Activated naive CD8-positive, alpha-beta T cell (primary cell): ENCODE results near the gene FAM186B.
A peak's percentile ranks its signal among the peaks of the same experiment; 100 is the strongest.

Experiments
- H3K27ac Mint-ChIP-seq: one replicate; pipeline ENCODE4 v1.8.0; 2021; ENCODE audit warnings: mixed read lengths
- H3K27me3 Mint-ChIP-seq: one replicate; pipeline ENCODE4 v1.8.0; 2021; ENCODE audit warnings: mixed read lengths
- H3K36me3 Mint-ChIP-seq: one replicate; pipeline ENCODE4 v1.8.0; 2021; ENCODE audit warnings: mixed read lengths
- H3K4me1 Mint-ChIP-seq: one replicate; pipeline ENCODE4 v1.8.0; 2021; ENCODE audit warnings: low read depth, mixed read lengths
- H3K4me3 Mint-ChIP-seq: one replicate; pipeline ENCODE4 v1.8.0; 2021; ENCODE audit warnings: mild to moderate bottlenecking, mixed read lengths
- H3K9me3 Mint-ChIP-seq: one replicate; pipeline ENCODE4 v1.8.0; 2021; ENCODE audit warnings: low read depth, mixed read lengths

The FAM186B gene

DNA sequence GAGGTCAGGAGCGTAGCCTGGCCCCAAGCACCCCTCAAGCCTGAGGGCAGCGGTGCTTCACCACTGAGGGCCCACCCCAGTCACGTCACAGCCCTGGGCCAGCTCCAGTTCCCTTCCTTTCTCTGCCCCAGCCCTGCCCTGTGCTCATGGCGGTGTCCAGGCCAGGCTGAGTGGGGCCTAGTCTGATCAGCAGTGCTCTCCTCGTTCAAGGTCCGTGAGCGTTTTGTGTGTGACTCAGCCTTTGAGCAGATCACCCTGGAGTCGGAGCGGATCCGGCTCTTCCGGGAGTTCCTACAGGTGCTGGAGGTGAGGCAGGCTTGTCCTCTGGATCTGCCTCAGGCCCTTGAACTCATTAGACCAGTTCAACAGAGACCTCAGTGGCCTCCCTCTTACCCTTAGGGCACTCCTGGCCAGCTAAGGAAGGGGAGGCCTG lies 36.9 kb upstream of the FAM186B start:
- Mint-ChIP-seq H3K27ac (no peak overlapping the region), H3K4me1 (peaks cover 32% of the 10 kb centered on the region), H3K4me3 (no peak overlapping the region), H3K9me3 (no peaks in the 10 kb centered on the region), H3K36me3 (no peaks in the 10 kb centered on the region), H3K27me3 (no peaks in the 10 kb centered on the region)

DNA sequence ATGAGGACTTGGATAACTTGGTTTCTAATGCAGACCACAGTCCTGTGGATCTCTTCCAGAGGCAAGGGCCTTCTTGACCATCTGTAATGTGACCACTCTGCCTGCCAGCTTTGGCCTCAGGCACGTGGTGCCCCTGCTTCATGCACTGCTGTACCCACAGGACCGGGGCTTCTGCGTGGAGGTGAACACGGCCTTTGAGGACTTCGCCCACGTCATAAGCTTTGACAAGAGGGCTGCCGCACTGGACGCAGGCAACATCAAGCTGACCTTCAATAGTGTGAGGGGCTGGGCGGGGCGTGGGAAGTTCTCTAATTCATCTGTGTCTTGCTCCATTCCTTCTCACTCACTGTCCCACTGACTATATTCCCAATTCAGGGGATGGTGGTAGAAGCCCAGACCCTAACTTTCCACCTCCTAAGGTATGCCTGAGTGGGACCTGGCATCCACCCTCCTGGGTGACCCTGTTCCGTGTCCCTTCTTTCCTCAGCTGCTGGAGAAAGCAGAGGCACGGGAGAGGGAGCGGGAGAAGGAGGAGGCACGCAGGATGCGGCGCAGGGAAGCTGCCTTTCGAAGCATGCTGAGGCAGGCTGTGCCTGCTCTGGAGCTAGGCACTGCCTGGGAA lies 36.4 kb upstream of the FAM186B start:
- Mint-ChIP-seq H3K4me3 (no peak overlapping the region), H3K27me3 (no peaks in the 10 kb centered on the region), H3K9me3 (no peaks in the 10 kb centered on the region), H3K36me3 (no peaks in the 10 kb centered on the region), H3K4me1 (peaks cover 37% of the 10 kb centered on the region), H3K27ac (peak overlapping the region; percentile 8)

DNA sequence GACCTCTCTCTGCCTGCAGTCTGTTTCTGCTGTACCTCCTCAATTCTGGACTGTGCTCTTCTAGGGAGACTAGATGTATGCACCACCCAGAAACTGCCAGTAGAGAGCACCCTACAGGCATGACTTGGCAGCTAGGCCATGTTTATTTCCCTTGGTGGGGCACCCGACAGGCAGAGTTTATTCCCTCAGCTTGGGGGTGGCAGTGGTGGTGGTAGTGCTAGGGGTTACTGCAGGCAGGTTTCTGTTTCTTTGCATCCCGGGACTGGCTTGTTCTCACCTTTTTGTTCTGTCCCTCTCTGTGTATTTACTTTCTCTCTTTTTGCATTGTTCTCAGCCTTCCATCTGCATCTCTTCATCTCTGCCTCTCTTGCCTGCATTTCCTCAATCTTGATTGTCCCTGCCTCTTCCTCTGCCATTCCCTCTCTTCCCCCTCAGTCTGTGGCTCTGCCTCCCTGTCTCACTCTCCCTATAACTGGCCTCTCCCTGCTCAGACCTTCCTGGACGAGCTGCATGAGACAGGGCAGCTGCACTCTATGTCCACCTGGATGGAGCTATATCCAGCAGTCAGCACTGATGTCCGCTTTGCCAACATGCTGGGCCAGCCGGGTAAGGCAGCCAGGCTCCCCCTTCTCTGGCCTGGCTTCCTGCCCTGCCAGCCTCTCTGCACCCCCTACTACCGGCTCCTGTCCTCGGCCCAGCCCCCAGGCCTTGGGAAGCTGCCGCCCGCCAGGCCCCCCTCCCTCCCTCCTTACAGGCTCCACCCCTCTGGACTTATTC lies 31.7 kb upstream of the FAM186B start:
- no peaks in the 10 kb centered on the region for H3K36me3 Mint-ChIP-seq
- H3K27ac Mint-ChIP-seq = peak overlapping the region; percentile 13
- H3K27me3 Mint-ChIP-seq = no peaks in the 10 kb centered on the region
- H3K9me3 Mint-ChIP-seq = no peaks in the 10 kb centered on the region
- H3K4me1 Mint-ChIP-seq = peaks cover 26% of the 10 kb centered on the region
- no peak overlapping the region for H3K4me3 Mint-ChIP-seq

DNA sequence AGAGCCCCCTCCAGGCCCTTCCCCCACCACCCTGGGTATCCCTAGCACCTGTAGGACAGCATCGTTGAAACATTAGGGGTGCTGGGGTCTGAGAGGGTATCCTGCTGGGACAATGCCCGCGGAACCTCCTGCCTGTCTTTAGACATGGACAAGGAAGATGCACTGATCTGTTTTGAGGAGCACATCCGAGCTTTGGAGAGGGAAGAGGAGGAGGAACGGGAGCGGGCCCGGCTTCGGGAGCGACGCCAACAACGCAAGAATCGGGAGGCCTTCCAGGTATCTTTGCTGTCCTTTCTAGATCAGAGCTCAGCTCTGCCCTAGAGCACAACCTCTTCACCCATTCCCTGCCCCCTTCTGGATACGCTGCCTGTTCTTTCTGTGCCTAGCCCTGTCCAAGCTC lies 31.1 kb upstream of the FAM186B start:
- H3K4me1 Mint-ChIP-seq = peaks cover 26% of the 10 kb centered on the region
- H3K4me3 Mint-ChIP-seq = no peak overlapping the region
- H3K27ac Mint-ChIP-seq = peak overlapping the region; percentile 19

DNA sequence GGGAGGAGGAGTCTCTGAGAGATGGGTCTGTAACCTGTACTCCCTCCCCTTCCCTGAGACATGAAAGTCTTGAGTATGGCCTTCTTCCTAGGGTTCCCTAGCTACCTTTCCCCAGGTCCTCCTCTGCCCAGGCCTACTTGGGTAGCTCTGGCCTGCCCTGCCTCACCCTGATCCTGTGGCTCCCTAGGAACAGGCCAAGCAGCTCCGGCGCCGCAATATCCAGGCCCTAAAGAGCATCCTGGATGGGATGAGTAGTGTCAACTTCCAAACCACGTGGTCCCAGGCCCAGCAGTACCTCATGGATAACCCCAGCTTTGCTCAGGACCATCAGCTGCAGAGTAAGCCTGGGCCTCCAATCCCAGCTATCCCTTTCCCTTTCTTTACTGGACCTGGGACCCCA lies 30.2 kb upstream of the FAM186B start:
- H3K27ac Mint-ChIP-seq = no peak overlapping the region
- no peak overlapping the region for H3K4me3 Mint-ChIP-seq
- H3K36me3 Mint-ChIP-seq = no peaks in the 10 kb centered on the region
- H3K27me3 Mint-ChIP-seq = no peaks in the 10 kb centered on the region
- H3K9me3 Mint-ChIP-seq = no peaks in the 10 kb centered on the region
- peaks cover 26% of the 10 kb centered on the region for H3K4me1 Mint-ChIP-seq

More for the DNA sequence above, 31.1 kb upstream of the FAM186B start:
- Mint-ChIP-seq H3K36me3 (no peaks in the 10 kb centered on the region), H3K27me3 (no peaks in the 10 kb centered on the region), H3K9me3 (no peaks in the 10 kb centered on the region)

DNA sequence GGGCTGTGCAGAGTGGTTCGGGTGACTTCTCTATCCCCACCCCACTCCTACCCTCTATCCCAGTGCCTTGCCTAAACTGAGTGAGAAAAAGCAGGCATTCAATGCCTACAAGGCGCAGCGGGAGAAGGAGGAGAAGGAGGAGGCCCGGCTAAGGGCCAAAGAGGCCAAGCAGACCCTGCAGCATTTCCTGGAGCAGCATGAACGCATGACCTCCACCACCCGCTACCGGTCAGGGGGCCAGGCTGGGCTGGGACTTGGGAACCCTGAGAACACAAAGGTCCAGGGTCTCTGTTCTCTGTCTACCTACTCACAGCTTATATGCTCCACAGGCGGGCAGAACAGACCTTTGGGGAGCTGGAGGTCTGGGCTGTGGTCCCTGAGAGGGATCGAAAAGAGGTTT lies 29.6 kb upstream of the FAM186B start:
- Mint-ChIP-seq H3K4me1 (peaks cover 26% of the 10 kb centered on the region), H3K9me3 (no peaks in the 10 kb centered on the region), H3K27ac (no peak overlapping the region), H3K27me3 (no peaks in the 10 kb centered on the region), H3K36me3 (no peaks in the 10 kb centered on the region), H3K4me3 (no peak overlapping the region)

DNA sequence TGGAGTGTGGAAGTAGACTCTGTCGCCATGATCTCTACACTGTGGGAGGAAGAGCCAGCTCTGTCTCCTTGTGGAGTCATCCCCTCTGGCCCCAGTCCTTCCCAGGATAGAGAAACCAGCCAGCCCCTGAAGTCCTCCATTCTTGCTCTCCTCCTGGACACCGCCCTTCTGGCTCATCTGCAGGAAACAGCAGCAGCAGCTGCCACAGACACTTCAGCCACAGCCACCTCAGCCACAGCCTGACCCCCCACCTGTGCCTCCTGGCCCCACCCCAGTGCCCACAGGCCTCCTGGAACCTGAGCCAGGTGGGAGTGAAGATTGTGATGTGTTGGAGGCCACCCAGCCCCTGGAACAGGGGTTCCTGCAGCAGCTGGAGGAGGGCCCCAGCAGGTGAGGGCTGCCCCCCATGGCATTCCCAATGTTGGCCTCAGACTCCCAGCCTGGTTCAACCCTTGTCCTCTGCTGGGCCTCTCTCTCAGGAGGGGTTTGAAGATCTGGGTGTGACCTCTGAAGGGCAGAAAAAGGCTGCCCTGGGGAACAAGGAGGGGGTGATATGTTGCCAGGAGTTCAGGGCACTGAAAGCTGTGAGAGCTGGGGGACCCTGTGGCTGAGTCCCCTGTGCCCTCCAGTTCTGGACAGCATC lies 28.4 kb upstream of the FAM186B start:
- no peaks in the 10 kb centered on the region for H3K9me3 Mint-ChIP-seq
- H3K4me1 Mint-ChIP-seq = peaks cover 18% of the 10 kb centered on the region
- no peaks in the 10 kb centered on the region for H3K27me3 Mint-ChIP-seq
- no peak overlapping the region for H3K27ac Mint-ChIP-seq
- no peak overlapping the region for H3K4me3 Mint-ChIP-seq
- no peaks in the 10 kb centered on the region for H3K36me3 Mint-ChIP-seq

DNA sequence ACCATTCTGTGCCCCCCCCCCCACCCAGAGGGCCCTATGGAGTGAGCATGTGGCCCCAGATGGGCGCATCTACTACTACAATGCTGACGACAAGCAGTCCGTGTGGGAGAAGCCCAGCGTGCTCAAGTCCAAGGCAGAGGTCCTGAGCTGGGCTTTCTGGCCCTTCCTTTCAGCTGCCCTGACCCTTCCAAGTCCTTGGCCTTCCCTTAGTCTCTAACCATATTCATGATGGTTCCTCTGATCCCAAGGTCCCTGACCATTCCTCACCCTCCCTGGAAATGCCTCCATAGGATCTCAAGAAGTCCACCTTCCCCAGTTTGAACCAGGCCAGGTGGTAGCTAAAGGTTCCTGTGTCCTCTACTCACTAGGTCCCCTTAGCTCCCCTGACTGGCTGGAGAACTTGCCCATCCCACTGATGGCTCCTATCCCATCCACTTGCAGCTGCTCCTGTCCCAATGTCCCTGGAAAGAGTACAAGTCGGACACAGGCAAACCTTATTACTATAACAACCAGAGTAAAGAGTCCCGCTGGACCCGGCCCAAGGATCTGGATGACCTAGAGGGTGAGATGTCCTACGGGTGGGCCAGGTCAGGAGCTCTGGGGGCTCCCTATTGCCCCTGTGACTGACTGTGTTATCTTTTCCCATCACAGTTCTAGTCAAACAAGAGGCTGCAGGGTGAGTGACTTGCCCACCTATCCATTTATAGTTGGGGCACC lies 27.7 kb upstream of the FAM186B start:
- peaks cover 15% of the 10 kb centered on the region for H3K4me1 Mint-ChIP-seq
- no peaks in the 10 kb centered on the region for H3K36me3 Mint-ChIP-seq
- H3K27me3 Mint-ChIP-seq = no peaks in the 10 kb centered on the region
- H3K4me3 Mint-ChIP-seq = no peak overlapping the region
- H3K27ac Mint-ChIP-seq = no peak overlapping the region
- H3K9me3 Mint-ChIP-seq = no peaks in the 10 kb centered on the region

DNA sequence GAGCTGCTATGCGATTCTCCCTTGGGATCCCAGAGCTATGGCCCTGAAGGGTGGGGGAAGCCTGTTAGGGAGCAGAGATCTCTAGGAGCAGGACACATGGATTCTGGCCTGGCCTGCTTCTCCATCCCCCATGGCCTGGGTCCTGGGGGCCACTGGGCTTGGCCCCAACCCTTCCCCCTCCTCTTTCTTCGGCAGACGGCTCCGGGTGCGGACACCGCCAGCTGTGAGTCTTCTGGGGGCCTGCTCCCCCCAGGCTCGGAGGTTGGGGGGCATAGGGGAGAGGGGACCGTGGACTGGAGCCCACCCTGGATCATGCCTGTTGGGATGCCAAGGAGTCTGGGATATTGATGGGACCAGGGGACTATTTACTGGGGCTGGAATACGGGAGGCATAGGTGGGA lies 27.0 kb upstream of the FAM186B start:
- peaks cover 13% of the 10 kb centered on the region for H3K4me1 Mint-ChIP-seq
- H3K27me3 Mint-ChIP-seq = no peaks in the 10 kb centered on the region
- no peak overlapping the region for H3K27ac Mint-ChIP-seq
- H3K36me3 Mint-ChIP-seq = no peaks in the 10 kb centered on the region
- no peaks in the 10 kb centered on the region for H3K9me3 Mint-ChIP-seq
- H3K4me3 Mint-ChIP-seq = no peak overlapping the region

DNA sequence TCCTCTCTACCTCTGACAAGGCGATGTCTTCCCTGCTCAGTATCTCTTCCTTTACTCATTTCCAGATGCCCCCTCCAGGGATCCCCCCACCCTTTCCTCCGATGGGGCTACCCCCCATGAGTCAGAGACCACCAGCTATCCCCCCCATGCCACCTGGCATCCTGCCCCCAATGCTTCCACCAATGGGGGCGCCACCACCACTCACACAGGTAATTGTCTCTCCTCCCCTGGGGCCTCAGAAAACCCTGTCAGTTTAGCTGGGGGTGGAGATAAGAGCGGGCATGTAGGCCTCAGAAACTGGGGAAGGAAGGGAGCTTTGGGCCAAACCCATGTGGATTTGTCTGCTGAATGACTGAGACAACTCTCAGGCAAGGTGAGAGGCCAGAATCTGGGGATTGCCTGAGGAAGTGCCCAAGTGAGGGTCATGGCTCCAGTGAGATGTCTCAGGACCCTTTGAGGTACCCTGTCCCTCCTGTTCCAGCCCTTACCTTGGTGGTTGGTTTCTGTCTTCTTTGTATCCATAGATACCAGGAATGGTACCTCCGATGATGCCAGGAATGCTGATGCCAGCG lies 26.0 kb upstream of the FAM186B start:
- Mint-ChIP-seq H3K27ac (no peak overlapping the region), H3K4me1 (peaks cover 4% of the 10 kb centered on the region), H3K9me3 (no peaks in the 10 kb centered on the region), H3K27me3 (no peaks in the 10 kb centered on the region), H3K36me3 (no peaks in the 10 kb centered on the region), H3K4me3 (no peak overlapping the region)

DNA sequence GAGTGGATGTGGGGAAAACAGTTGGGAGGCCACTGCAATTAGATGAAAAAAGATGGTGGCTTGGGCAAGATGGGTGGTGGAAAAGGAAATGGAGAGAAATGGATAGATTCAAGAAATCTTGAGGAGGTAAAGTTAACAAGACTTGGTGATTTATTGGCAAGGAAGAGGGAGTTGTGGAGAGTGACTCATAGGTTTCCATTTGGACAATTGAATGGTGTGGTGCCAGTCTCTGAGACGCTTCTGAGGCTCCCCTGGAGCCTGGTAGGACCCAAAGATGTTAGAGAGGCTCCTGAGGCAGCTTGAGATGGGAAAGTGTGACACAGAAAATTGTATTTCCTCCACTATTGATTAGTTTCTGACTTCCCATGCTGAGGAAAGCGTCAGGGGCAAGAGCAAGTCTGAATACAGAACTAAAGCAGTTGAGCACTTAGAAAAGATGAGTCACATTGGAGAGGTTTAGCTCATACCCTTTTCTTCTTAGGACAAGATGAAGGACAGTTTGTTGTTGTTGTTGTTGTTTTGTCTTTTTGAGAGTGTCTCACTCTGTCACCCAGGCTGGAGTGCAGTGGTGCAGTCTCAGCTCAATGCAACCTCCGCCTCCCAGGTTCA lies 22.4 kb upstream of the FAM186B start:
- peaks cover 2% of the 10 kb centered on the region for H3K4me1 Mint-ChIP-seq
- no peaks in the 10 kb centered on the region for H3K27me3 Mint-ChIP-seq
- H3K27ac Mint-ChIP-seq = no peak overlapping the region
- no peak overlapping the region for H3K4me3 Mint-ChIP-seq
- no peaks in the 10 kb centered on the region for H3K36me3 Mint-ChIP-seq
- no peaks in the 10 kb centered on the region for H3K9me3 Mint-ChIP-seq

DNA sequence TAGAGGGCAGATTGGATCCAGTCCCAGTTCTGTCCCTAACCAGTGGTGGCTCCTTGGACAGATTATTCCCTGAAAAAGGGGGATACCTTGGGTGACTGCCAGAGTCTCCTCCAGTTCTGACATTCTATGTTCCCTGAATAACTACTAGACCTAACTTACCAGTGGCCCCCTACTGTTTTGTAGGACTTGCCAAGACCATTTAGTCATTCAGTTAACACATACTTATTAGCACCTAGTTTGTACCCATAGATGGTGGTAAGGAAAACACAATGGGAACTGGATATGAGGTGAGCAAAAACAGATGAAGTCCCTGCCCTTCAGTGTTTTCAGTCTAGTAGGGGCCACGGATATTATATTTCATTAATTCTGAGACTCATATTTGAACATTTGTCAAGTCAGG lies 21.4 kb upstream of the FAM186B start:
- Mint-ChIP-seq H3K9me3 (no peaks in the 10 kb centered on the region), H3K27ac (no peak overlapping the region), H3K36me3 (no peaks in the 10 kb centered on the region), H3K4me1 (peaks cover 10% of the 10 kb centered on the region), H3K27me3 (no peaks in the 10 kb centered on the region), H3K4me3 (no peak overlapping the region)

DNA sequence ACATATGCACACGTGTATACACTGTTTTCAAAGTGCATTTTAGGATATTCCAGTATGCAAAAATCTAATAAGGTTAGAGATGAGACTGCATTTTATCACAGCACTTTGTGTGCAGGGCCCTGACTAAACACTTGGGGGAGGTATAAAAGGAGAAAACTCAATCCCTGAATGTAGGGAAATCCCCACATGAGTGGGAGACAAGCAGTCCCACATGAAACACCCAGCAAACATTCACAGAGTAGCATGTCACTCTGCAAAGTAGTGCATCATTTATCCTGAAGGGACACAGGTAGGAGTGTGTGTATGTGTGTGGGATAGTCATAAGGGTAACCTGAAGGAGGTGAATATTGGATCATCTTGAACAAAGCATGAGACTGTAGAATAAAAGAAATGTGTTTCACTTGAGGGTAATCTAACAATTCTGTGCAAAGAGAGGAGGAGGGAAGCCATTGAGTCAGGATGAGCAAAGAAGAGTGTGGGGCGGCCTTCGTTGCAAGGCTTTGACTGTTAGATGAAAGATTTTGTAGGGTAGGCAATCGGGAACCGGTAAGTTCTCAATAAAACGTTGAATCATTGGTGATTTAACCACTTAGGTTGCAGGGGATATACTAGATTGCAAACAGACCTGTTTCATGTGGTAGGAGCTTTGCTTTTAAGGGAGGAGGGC lies 20.9 kb upstream of the FAM186B start:
- Mint-ChIP-seq H3K27ac (no peak overlapping the region), H3K9me3 (no peaks in the 10 kb centered on the region), H3K36me3 (no peaks in the 10 kb centered on the region), H3K27me3 (no peaks in the 10 kb centered on the region), H3K4me3 (no peak overlapping the region), H3K4me1 (peaks cover 15% of the 10 kb centered on the region)

DNA sequence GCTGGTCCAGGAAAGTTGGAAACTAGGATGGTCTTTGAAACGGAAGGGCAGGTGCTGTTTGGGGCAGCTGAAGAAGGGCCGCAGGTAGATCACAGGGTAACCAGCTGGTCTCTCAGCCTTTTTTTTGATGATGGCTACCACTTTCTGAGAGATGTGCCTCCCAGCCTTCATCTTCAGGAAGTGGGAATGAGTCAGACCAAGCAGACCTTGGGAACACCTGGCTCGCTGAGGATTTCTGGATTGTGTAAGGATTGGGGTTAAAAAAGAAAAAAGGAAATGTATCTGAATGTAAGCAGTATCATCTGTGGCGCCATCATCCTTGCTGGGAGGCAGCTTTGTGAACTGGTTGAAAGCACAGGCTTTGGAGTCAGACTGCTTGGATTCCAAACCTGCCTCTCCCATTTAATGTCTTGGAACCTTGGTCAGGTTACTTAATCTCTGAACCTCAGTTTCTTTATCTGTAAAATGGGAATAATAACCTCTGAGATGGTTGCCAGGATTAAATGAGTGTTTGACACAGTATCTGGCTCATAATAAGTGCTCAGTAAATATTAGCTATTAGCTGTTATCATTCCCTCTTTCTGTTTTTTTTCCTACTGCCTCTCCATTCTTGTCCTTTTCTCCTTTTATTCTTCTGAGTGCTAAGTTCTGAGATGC lies 19.6 kb upstream of the FAM186B start:
- H3K9me3 Mint-ChIP-seq = no peaks in the 10 kb centered on the region

More for the DNA sequence above, 19.6 kb upstream of the FAM186B start:
- Mint-ChIP-seq H3K27ac (peak overlapping the region; percentile 25), H3K4me1 (peaks cover 21% of the 10 kb centered on the region), H3K36me3 (no peaks in the 10 kb centered on the region), H3K27me3 (no peaks in the 10 kb centered on the region), H3K4me3 (peak overlapping the region; percentile 44)
